Fibroblast of the aortic adventitia (primary cell): ENCODE measurements around the gene UFD1. TPM values are rescaled to one million over a fixed set of nuclear protein-coding genes. Genes with fewer than 3 reads are reported as not detected.

Experiments used
- DNase-seq: peaks from one replicate; pipeline ENCODE4 v3.0.0-alpha.2; 2010; ENCODE audit warnings: low read depth
- H3K4me3 ChIP-seq: 2 replicates; pipeline ENCODE4 v1.5.1; 2011; ENCODE audit warnings: low read depth, mild to moderate bottlenecking, control low read depth, low read length, moderate library complexity
- CTCF ChIP-seq: IDR thresholded peaks from 2 replicates; pipeline ENCODE4 v1.5.1; 2011; ENCODE audit warnings: mild to moderate bottlenecking, low read length, control low read depth, inconsistent platforms; ENCODE audit not compliant: insufficient read depth
- total RNA-seq: library from RNA; depleted of rRNA; stranded (reverse); fragments of >200 nt; gene quantifications from 2 replicates; pipeline ENCODE4 v1.2.3, GENCODE V29; 2012; ENCODE audit warnings: low replicate concordance

UFD1 gene
- total RNA-seq, 1 donor: 70.8 TPM

- H3K4me3 ChIP-seq: no peak overlapping the region
- DNase-seq: no peak
- no peak for TF ChIP-seq CTCF
Measured at GRCh38 chr22:19466848-19467752, 11.9 kb downstream of the UFD1 start.

- H3K4me3 ChIP-seq: no peak overlapping the region
- TF ChIP-seq CTCF: no peak
- no peak for DNase-seq
Measured at GRCh38 chr22:19466126-19466716, 12.8 kb downstream of the UFD1 start.

- no peak overlapping the region for H3K4me3 ChIP-seq
- DNase-seq: no peak
- TF ChIP-seq CTCF: no peak
Measured at GRCh38 chr22:19464975-19465374, 14.0 kb downstream of the UFD1 start.

- DNase-seq: no peak
- no peak overlapping the region for H3K4me3 ChIP-seq
- TF ChIP-seq CTCF: no peak
Measured at GRCh38 chr22:19464546-19464945, 14.4 kb downstream of the UFD1 start.

- H3K4me3 ChIP-seq: no peak overlapping the region
- no peak for TF ChIP-seq CTCF
- DNase-seq: peak; percentile 64
Measured at GRCh38 chr22:19463491-19464469, 15.2 kb downstream of the UFD1 start.

- no peak for TF ChIP-seq CTCF
- no peak for DNase-seq
- no peak overlapping the region for H3K4me3 ChIP-seq
Measured at GRCh38 chr22:19463008-19463407, 16.0 kb downstream of the UFD1 start.
